Prostate gland (tissue), 2 donors: ENCODE measurements around the gene TMEM33. TPM values are rescaled to one million over a fixed set of nuclear protein-coding genes. Genes with fewer than 3 reads are reported as not detected.

Experiments used
- DNase-seq: peaks from one replicate; pipeline ENCODE4 v3.0.0-alpha.2; 2019; ENCODE audit warnings: low spot score
- H3K27ac ChIP-seq, 2 donors: fragments of 200-600 bp; sonication (generic); 2 replicates each; pipeline ENCODE4 v1.5.1; 2017 to 2019
- H3K27me3 ChIP-seq: fragments of 200-600 bp; sonication (generic); replicated peaks from 2 replicates; pipeline ENCODE4 v1.5.1; 2019; ENCODE audit not compliant: insufficient read depth
- H3K36me3 ChIP-seq, 2 donors: fragments of 200-600 bp; sonication (generic); 1 replicate in 1 of 2; 2 replicates in 1 of 2; pipeline versions ENCODE4 v1.5.1 to v1.8.1; 2017 to 2019
- H3K4me1 ChIP-seq: fragments of 200-600 bp; sonication (generic); replicated peaks from 2 replicates; pipeline ENCODE4 v1.5.1; 2019
- H3K4me3 ChIP-seq, 2 donors: fragments of 200-600 bp; sonication (generic); 2 replicates each; pipeline ENCODE4 v1.5.1; 2017 to 2019
- H3K9me3 ChIP-seq: fragments of 200-600 bp; sonication (generic); 2 replicates; pipeline ENCODE4 v1.5.1; 2017
- CTCF ChIP-seq, 4 experiments: fragments of 200-600 bp in 2 of 4; fragments of 450-650 bp in 2 of 4; sonication (generic) in 2 of 4; IDR thresholded peaks; 1 replicate in 3 of 4; 2 replicates in 1 of 4; pipeline ENCODE4 v1.5.1; 2016 to 2019; ENCODE audit warnings: antibody characterized with exemption in 4 of 4, mild to moderate bottlenecking in 2 of 4, moderate library complexity in 2 of 4
- POLR2A ChIP-seq: fragments of 450-650 bp; IDR thresholded peaks from one replicate; pipeline ENCODE4 v1.6.1; 2016; ENCODE audit warnings: antibody characterized with exemption, mild to moderate bottlenecking
- POLR2AphosphoS5 ChIP-seq: sonication (generic); formaldehyde crosslinking; IDR thresholded peaks from one replicate; pipeline ENCODE4 v1.6.1; 2017; ENCODE audit warnings: antibody characterized with exemption
- WGBS: methylation state at CpG from one replicate; pipeline ENCODE4 v1.1.5; 2018; 5-methylcytosine and 5-hydroxymethylcytosine counted together
- intact Hi-C: fragments of 100-400 bp; cut with DNase I; formaldehyde crosslinking; loops from one replicate; pipeline ENCODE4 v1.14.2; 2022
- total RNA-seq, 2 donors: library from RNA; depleted of rRNA; stranded (reverse); fragments of >200 nt; gene quantifications; one replicate each; pipeline ENCODE4 v1.1.0, GENCODE V29; 2016

Gene TMEM33
- total RNA-seq, 2 donors from 2014 or later, result 36.5 to 77.7 TPM

- H3K27ac ChIP-seq, result no peak overlapping the region
- no peaks in the 10 kb centered on the region for H3K9me3 ChIP-seq
- DNase-seq, result no peak
- no peak for TF ChIP-seq CTCF (IDR thresholded peaks at IDR 0.05)
- no peak for TF ChIP-seq POLR2A
- TF ChIP-seq POLR2AphosphoS5, result no peak
- intact Hi-C loops, result no loop called here
- no peaks in the 10 kb centered on the region for H3K4me1 ChIP-seq
- H3K4me3 ChIP-seq, result no peak overlapping the region
- H3K27me3 ChIP-seq, result no peaks in the 10 kb centered on the region
- WGBS, result 63% methylated on average over 4 of the region's 4 CpGs
- H3K36me3 ChIP-seq, result no peaks in the 10 kb centered on the region
Measured at GRCh38 chr4:41927796-41928499, 7.3 kb upstream of the TMEM33 start.

- WGBS, result 84% methylated on average over 7 of the region's 7 CpGs
- intact Hi-C loops, result no loop called here
- TF ChIP-seq POLR2AphosphoS5 (no peak), CTCF (IDR thresholded peaks at IDR 0.05) (no peak), POLR2A (no peak)
- no peaks in the 10 kb centered on the region for H3K27me3 ChIP-seq
- no peaks in the 10 kb centered on the region for H3K4me1 ChIP-seq
- H3K27ac ChIP-seq, result no peak overlapping the region
- H3K36me3 ChIP-seq, result no peaks in the 10 kb centered on the region
- H3K9me3 ChIP-seq, result no peaks in the 10 kb centered on the region
- no peak for DNase-seq
- no peak overlapping the region for H3K4me3 ChIP-seq
Measured at GRCh38 chr4:41930139-41930831, 4.9 kb upstream of the TMEM33 start.

DNA sequence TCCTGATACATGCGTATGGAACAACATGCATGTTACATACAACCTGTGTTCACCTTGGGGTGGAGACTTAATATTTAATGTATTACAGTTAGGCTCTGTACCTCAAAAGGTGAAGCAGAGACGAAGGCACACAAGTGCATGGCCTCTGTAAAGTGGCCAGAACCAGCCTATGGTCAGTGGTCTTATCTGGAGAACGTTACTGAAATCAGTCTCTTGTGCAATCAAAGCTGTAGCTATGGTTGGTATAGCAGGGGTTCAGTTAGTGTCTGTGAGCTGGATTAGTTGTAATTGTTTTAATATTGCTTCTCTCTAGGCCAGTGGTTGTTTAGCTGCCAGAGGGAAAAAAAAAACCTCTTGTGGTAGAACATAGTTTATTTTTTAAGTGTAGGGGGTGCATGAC, 2.2 kb upstream of the TMEM33 start:
- TF ChIP-seq POLR2A (no peak), POLR2AphosphoS5 (no peak), CTCF (IDR thresholded peaks at IDR 0.05) (no peak)
- no peaks in the 10 kb centered on the region for H3K36me3 ChIP-seq
- intact Hi-C loops, result no loop called here
- 86% methylated on average over 3 of the region's 3 CpGs for WGBS
- no peaks in the 10 kb centered on the region for H3K27me3 ChIP-seq
- H3K27ac ChIP-seq, result no peak overlapping the region
- no peak overlapping the region for H3K4me3 ChIP-seq
- H3K9me3 ChIP-seq, result no peaks in the 10 kb centered on the region
- no peak for DNase-seq
- H3K4me1 ChIP-seq, result no peaks in the 10 kb centered on the region

- H3K4me3 ChIP-seq, result no peak overlapping the region
Measured at GRCh38 chr4:41933997-41934503, 1.2 kb upstream of the TMEM33 start.

More at GRCh38 chr4:41933997-41934503, 1.2 kb upstream of the TMEM33 start:
- no peaks in the 10 kb centered on the region for H3K27me3 ChIP-seq
- no peaks in the 10 kb centered on the region for H3K4me1 ChIP-seq
- intact Hi-C loops, result no loop called here
- H3K27ac ChIP-seq, result no peak overlapping the region
- H3K9me3 ChIP-seq, result no peaks in the 10 kb centered on the region
- no peak for DNase-seq
- WGBS, result 95% methylated on average over 10 of the region's 10 CpGs
- no peaks in the 10 kb centered on the region for H3K36me3 ChIP-seq
- no peak for TF ChIP-seq POLR2AphosphoS5
- no peak for TF ChIP-seq POLR2A
- no peak for TF ChIP-seq CTCF (IDR thresholded peaks at IDR 0.05)
